T-helper 1 cell treated with Interleukin-12 subunit alpha and Interleukin-12 subunit beta and Interleukin-4 antibody, amounts not matched to agents 30 μg/mL and 1 μg/mL, for 36 hours (primary cell): Measurements from ENCODE around the gene CFAP53.
"Not testable (repeated sequence)": the region's sequence is repeated elsewhere in the genome, so short reads cannot be mapped to it uniquely, and the experiment has no call there.

ENCODE experiments used
- H3K27ac Mint-ChIP-seq: one replicate; pipeline ENCODE4 v1.8.0; 2021; ENCODE audit warnings: mild to moderate bottlenecking, mixed read lengths
- H3K27me3 Mint-ChIP-seq: one replicate; pipeline ENCODE4 v1.8.0; 2021; ENCODE audit warnings: low read depth, mixed read lengths
- H3K36me3 Mint-ChIP-seq: one replicate; pipeline ENCODE4 v1.8.0; 2021; ENCODE audit warnings: low read depth, mixed read lengths
- H3K4me1 Mint-ChIP-seq: one replicate; pipeline ENCODE4 v1.8.0; 2021; ENCODE audit warnings: low read depth, mixed read lengths
- H3K4me3 Mint-ChIP-seq: one replicate; pipeline ENCODE4 v1.8.0; 2021; ENCODE audit warnings: mild to moderate bottlenecking, moderate library complexity, mixed read lengths
- H3K9me3 Mint-ChIP-seq: one replicate; pipeline ENCODE4 v1.8.0; 2021; ENCODE audit warnings: mixed read lengths

Gene CFAP53

DNA sequence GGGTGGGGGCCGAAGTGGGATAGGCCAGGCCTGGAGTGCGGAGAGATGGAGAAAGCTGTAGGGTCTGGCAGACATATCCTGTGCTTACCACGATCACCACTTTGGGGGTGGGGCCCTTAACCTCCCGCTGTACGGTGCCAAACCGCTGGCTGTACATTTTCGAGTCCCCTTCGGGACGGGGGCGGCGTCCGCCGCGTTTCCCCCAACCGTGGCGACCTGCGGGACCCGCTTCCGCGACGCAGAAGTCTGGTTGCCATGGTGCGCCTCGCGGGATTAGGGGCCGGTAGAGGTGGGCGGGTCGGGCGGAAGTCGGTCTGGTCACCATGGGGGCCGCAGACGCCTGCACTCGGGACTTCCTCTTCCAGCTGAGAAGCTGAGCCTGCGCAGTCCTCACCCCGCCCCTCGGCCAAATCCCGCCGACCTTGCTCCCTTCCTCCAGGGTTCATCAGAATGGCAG lies at the start of gene CFAP53:
TSS of gene CFAP53 (minus strand) at position 248 of the 457 bp plus-strand sequence. CDS start at position 157, 91 bp downstream.
- Mint-ChIP-seq H3K4me3 (peak within 1 kb of the TSS; percentile 86), H3K4me1 (peaks cover 13% of the 10 kb centered on the region), H3K27me3 (peaks cover 3% of the 10 kb centered on the region), H3K9me3 (no peaks in the 10 kb centered on the region), H3K36me3 (peaks cover 17% of the 10 kb centered on the region), H3K27ac (peak within 1 kb of the TSS; percentile 49)

- peaks cover 18% of the 10 kb centered on the region for H3K27me3 Mint-ChIP-seq
- peaks cover 4% of the 10 kb centered on the region for H3K4me1 Mint-ChIP-seq
- no peak overlapping the region for H3K27ac Mint-ChIP-seq
- peaks cover 1% of the 10 kb centered on the region for H3K36me3 Mint-ChIP-seq
- no peak overlapping the region for H3K4me3 Mint-ChIP-seq
- no peaks in the 10 kb centered on the region for H3K9me3 Mint-ChIP-seq
Measured at GRCh38 chr18:50315100-50315871, 49.0 kb upstream of the CFAP53 start.

DNA sequence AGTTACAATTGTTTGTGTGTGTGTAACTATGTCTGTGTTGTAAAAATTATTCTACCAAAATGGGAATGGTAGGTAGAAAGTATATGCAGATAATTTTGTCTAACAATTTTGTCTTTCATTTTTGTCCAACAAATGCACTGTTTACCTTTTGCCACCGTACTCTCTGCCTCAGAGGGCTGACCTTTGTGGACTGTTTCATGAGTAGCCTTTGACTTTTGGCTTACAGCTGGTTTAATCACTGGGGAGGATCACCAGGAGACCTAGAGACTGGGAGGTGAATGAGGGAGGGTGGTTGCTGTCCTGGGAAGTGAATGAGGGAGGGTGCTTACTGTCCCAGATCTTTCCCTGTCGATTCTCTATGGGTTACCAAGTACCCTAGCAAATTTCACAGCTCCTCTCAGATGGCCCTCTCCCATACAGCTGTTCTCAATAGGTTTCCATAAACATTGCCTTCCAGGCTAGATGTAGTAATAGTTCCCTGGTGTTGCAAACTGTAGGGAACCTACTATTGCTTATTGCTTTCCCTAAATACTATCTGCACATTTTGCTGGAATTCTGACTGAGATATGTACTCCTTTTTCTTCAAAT lies 47.7 kb upstream of the CFAP53 start:
- H3K4me3 Mint-ChIP-seq = no peak overlapping the region
- peaks cover 23% of the 10 kb centered on the region for H3K27me3 Mint-ChIP-seq
- H3K9me3 Mint-ChIP-seq = no peaks in the 10 kb centered on the region
- no peak overlapping the region for H3K27ac Mint-ChIP-seq
- H3K4me1 Mint-ChIP-seq = no peaks in the 10 kb centered on the region
- H3K36me3 Mint-ChIP-seq = peaks cover 1% of the 10 kb centered on the region

GRCh38 chr18:50313031-50313607 lies 46.8 kb upstream of the CFAP53 start:
- Mint-ChIP-seq H3K27me3 (peaks cover 23% of the 10 kb centered on the region), H3K9me3 (no peaks in the 10 kb centered on the region), H3K4me3 (no peak overlapping the region), H3K27ac (no peak overlapping the region), H3K4me1 (peaks cover 4% of the 10 kb centered on the region), H3K36me3 (peaks cover 1% of the 10 kb centered on the region)

GRCh38 chr18:50312296-50313030 lies 46.2 kb upstream of the CFAP53 start:
- H3K27ac Mint-ChIP-seq = no peak overlapping the region
- H3K36me3 Mint-ChIP-seq = peaks cover 3% of the 10 kb centered on the region
- H3K4me3 Mint-ChIP-seq = no peak overlapping the region
- H3K9me3 Mint-ChIP-seq = no peaks in the 10 kb centered on the region
- H3K4me1 Mint-ChIP-seq = peaks cover 8% of the 10 kb centered on the region
- peaks cover 23% of the 10 kb centered on the region for H3K27me3 Mint-ChIP-seq

GRCh38 chr18:50311650-50312049 lies 45.4 kb upstream of the CFAP53 start:
- H3K27me3 Mint-ChIP-seq = peaks cover 23% of the 10 kb centered on the region

DNA sequence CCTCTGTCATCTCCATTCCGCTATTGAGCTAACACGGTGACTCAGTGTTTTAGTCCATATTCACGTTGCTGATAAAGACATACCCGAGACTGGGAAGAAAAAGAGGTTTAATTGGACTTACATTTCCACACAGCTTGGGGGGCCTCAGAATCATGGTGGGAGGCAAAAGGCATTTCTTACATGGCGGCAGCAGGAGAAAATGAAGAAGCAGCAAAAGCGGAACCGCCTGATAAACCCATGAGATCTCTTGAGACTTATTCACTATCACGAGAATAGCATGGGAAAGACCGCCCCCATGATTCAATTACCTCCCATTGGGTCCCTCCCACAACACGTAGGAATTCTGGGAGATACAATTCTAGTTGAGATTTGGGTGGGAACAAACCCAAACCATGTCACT lies 43.8 kb upstream of the CFAP53 start:
- peaks cover 7% of the 10 kb centered on the region for H3K36me3 Mint-ChIP-seq
- H3K4me3 Mint-ChIP-seq = no peak overlapping the region
- H3K4me1 Mint-ChIP-seq = peaks cover 15% of the 10 kb centered on the region
- peaks cover 13% of the 10 kb centered on the region for H3K9me3 Mint-ChIP-seq
- no peak overlapping the region for H3K27ac Mint-ChIP-seq
- peaks cover 32% of the 10 kb centered on the region for H3K27me3 Mint-ChIP-seq

More at GRCh38 chr18:50311650-50312049, 45.4 kb upstream of the CFAP53 start:
- H3K36me3 Mint-ChIP-seq = peaks cover 2% of the 10 kb centered on the region
- H3K4me1 Mint-ChIP-seq = peaks cover 15% of the 10 kb centered on the region
- H3K27ac Mint-ChIP-seq = no peak overlapping the region
- H3K4me3 Mint-ChIP-seq = no peak overlapping the region
- peaks cover under 1% of the 10 kb centered on the region for H3K9me3 Mint-ChIP-seq

GRCh38 chr18:50308851-50309250 lies 42.6 kb upstream of the CFAP53 start:
- peaks cover 14% of the 10 kb centered on the region for H3K9me3 Mint-ChIP-seq
- not testable (repeated sequence) for H3K4me3 Mint-ChIP-seq, H3K36me3 Mint-ChIP-seq, H3K27ac Mint-ChIP-seq
- peaks cover 23% of the 10 kb centered on the region for H3K27me3 Mint-ChIP-seq
- peaks cover 15% of the 10 kb centered on the region for H3K4me1 Mint-ChIP-seq

DNA sequence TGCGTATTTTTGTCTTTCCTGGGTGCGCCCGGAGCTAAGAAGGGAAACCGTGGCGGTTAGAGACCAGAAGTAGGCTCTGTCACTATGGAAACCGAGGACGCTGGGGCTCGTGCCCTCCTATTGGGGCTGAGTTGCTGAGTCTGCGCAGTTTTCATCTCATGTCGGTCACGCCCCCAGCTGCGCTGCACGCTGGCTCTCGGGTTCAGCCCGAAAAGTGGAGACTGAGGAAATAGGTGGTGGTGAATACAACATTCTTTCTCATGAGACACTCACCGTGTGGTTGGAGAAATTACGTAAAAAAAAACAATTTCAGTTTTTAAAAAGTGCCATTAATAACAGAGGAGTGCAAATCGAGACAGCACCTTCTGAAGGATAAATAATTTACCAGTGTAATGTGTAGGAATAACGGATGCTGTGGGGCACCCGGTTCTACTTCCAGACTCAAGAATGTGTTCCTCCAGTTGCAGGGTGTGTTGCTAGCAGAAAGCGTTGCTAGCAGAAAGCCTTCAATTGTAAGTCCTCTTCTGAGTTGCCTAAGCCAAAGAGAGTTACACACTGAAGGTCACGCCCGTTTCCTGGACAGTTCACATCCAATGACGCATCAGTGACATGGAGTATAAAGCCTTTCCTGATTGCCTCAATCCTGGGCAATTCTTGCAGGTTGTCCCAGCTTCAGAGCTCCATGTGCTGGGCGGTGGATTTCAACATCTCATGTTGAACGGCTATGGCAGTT lies 41.6 kb upstream of the CFAP53 start:
- Mint-ChIP-seq H3K27ac (peak overlapping the region; percentile 73), H3K9me3 (peaks cover 14% of the 10 kb centered on the region), H3K27me3 (peaks cover 21% of the 10 kb centered on the region), H3K36me3 (peaks cover 7% of the 10 kb centered on the region), H3K4me3 (peak overlapping the region; percentile 89), H3K4me1 (peaks cover 15% of the 10 kb centered on the region)

- Mint-ChIP-seq H3K27ac (peak overlapping the region; percentile 73), H3K4me1 (peaks cover 15% of the 10 kb centered on the region), H3K27me3 (peaks cover 27% of the 10 kb centered on the region)
Measured at GRCh38 chr18:50307400-50307737, 41.1 kb upstream of the CFAP53 start.

DNA sequence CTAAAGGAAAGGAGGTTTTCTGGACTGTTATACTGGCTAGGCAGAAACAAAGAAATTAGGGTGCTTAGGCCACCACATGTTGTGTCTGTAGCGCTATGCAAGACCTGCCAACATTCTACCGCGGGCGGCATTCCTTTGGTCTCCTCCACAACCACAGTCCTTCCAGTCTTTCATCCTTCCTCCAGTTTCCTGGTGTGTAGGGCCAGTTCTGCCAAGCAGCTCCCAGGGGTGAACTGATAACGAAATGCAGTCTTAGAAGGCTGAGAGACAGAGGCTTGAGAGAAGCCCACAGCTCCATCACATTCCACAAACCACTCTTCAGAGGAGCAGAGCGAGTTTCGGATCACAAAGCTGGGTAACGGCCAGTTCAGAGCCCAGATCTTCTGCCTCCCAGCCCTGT lies 40.6 kb upstream of the CFAP53 start:
- Mint-ChIP-seq H3K4me1 (peaks cover 15% of the 10 kb centered on the region), H3K27ac (peak overlapping the region; percentile 20)

More at GRCh38 chr18:50307400-50307737, 41.1 kb upstream of the CFAP53 start:
- Mint-ChIP-seq H3K36me3 (peaks cover 7% of the 10 kb centered on the region), H3K9me3 (peaks cover 14% of the 10 kb centered on the region), H3K4me3 (peak overlapping the region; percentile 89)

DNA sequence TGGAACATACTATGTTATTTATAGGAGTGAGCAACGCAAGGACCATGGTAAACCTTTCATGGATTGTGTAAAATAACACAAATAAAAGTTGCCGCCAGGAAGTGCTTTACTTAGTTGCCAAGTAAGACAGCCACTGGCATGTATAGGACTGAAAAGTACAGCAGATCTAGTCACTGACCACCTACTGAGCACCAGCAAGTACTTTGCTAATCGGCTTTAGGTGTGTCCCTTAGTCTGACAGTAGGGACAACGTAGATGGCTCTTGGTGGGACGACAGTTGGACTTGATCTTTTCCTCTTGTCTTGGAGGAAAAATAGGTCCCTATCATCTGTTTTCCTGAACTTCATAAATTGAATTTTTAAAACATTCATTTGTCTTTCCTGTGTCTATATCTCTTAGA lies 34.8 kb upstream of the CFAP53 start:
- Mint-ChIP-seq H3K9me3 (peaks cover 7% of the 10 kb centered on the region), H3K27me3 (peaks cover 65% of the 10 kb centered on the region), H3K4me1 (peaks cover 8% of the 10 kb centered on the region), H3K4me3 (no peak overlapping the region), H3K36me3 (peaks cover 1% of the 10 kb centered on the region), H3K27ac (no peak overlapping the region)

More for the DNA sequence above, 40.6 kb upstream of the CFAP53 start:
- Mint-ChIP-seq H3K4me3 (peak overlapping the region; percentile 58), H3K9me3 (peaks cover 14% of the 10 kb centered on the region), H3K36me3 (peaks cover 7% of the 10 kb centered on the region), H3K27me3 (peaks cover 28% of the 10 kb centered on the region)

- no peak overlapping the region for H3K27ac Mint-ChIP-seq
- H3K4me1 Mint-ChIP-seq = peaks cover 8% of the 10 kb centered on the region
- H3K9me3 Mint-ChIP-seq = no peaks in the 10 kb centered on the region
- H3K4me3 Mint-ChIP-seq = no peak overlapping the region
- peaks cover 57% of the 10 kb centered on the region for H3K27me3 Mint-ChIP-seq
- H3K36me3 Mint-ChIP-seq = no peaks in the 10 kb centered on the region
Measured at GRCh38 chr18:50299626-50300388, 33.5 kb upstream of the CFAP53 start.
